PFSK-1 (cell line): ENCODE data around the gene IL1A.

Source experiments
- FOXP2 ChIP-seq: optimal IDR thresholded peaks from 2 replicates; pipeline ENCODE3; 2011; ENCODE audit warnings: borderline replicate concordance, control low read depth, inconsistent platforms; ENCODE audit not compliant: insufficient read depth; ENCODE audit errors: extremely low read length, extremely low read depth
- TF ChIP-seq, protein P1 (sequence below), 2 experiments: IDR thresholded peaks; 2 replicates each; pipeline versions ENCODE4 v1.6.1 to v1.8.0; 2011 to 2012; ENCODE audit warnings: low read depth in 2 of 2, low read length in 2 of 2, control low read depth in 1 of 2, inconsistent platforms in 1 of 2, mild to moderate bottlenecking in 1 of 2, moderate library complexity in 1 of 2; ENCODE audit not compliant: insufficient read depth in 1 of 2

DNA sequence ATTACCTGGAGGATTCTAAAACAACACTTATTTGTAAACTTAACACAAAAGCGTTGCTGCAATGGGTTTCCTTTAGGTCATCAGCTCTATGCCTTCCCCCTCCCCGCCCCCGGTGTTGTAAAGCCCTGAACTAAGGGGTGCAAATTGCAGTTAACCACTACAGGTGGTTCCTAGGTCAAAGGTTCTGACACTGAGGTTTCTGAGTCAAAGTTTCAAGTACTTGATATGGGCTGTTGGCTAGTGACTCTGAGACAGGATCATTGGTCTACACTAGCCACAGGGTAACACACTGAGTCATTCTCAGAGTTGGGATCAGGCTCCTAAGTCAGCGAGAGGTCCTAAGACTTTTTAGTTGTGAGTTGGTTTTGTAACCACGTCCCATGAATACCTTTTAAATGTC lies 36.8 kb upstream of the IL1A start:
- no peak for TF ChIP-seq FOXP2
- TF ChIP-seq, protein P1, sequence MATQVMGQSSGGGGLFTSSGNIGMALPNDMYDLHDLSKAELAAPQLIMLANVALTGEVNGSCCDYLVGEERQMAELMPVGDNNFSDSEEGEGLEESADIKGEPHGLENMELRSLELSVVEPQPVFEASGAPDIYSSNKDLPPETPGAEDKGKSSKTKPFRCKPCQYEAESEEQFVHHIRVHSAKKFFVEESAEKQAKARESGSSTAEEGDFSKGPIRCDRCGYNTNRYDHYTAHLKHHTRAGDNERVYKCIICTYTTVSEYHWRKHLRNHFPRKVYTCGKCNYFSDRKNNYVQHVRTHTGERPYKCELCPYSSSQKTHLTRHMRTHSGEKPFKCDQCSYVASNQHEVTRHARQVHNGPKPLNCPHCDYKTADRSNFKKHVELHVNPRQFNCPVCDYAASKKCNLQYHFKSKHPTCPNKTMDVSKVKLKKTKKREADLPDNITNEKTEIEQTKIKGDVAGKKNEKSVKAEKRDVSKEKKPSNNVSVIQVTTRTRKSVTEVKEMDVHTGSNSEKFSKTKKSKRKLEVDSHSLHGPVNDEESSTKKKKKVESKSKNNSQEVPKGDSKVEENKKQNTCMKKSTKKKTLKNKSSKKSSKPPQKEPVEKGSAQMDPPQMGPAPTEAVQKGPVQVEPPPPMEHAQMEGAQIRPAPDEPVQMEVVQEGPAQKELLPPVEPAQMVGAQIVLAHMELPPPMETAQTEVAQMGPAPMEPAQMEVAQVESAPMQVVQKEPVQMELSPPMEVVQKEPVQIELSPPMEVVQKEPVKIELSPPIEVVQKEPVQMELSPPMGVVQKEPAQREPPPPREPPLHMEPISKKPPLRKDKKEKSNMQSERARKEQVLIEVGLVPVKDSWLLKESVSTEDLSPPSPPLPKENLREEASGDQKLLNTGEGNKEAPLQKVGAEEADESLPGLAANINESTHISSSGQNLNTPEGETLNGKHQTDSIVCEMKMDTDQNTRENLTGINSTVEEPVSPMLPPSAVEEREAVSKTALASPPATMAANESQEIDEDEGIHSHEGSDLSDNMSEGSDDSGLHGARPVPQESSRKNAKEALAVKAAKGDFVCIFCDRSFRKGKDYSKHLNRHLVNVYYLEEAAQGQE (IDR thresholded peaks at IDR 0.05; ENCODE audit: insufficient read depth in 1 of 2, low read depth in 2 of 2, low read length in 2 of 2): no peak
